ENCODE results near the gene KRTAP12-4. TPM values are rescaled to one million over a fixed set of nuclear protein-coding genes. Genes with fewer than 3 reads are reported as not detected.

Gene KRTAP12-4
- total and polyA plus RNA-seq, 2 donors from 2014 or later: not detected

DNA sequence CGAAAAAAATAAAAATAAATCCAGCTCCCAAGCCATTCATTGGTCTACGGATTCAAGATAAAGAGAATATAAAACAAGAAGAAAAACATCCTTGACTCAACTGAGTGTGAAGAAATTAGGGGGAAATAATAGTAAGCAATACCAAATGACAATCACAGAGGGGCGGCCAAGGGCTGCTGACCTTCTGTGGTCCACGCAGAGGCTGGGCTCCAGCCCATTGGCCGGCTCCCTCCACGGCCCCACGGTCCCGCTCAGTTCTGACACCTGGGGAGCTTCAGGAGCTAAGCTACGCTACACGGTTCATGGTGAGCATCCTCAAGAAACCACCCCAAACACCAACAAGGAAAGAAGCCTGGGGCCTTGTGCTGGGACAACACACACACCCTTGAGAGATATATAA lies 42.1 kb upstream of the KRTAP12-4 start:
- Histone ChIP-seq H3K36me3 (ENCODE audit: control insufficient read depth in 2 of 3, insufficient read depth in 3 of 3, low read length in 3 of 3) (no peaks in the 10 kb centered on the region), H3K4me1 (ENCODE audit: control insufficient read depth in 2 of 3, insufficient read depth in 2 of 3, low read depth in 1 of 3, low read length in 3 of 3) (no peaks in the 10 kb centered on the region), H3K9ac (ENCODE audit: low read length in 3 of 3) (no peak overlapping the region), H3K4me3 (ENCODE audit: low read length in 3 of 3) (no peak overlapping the region), H3K27ac (ENCODE audit: low read depth in 2 of 2, low read length in 2 of 2) (no peak overlapping the region), H3K9me3 (ENCODE audit: control insufficient read depth in 2 of 3, insufficient read depth in 1 of 3, low read length in 3 of 3) (peaks cover 0 to 10% (median 8%) of the 10 kb centered on the region in 3 donors), H3K27me3 (ENCODE audit: control insufficient read depth, insufficient read depth, low read length) (no peaks in the 10 kb centered on the region)
- intact Hi-C loops (cut with DNase I): no loop called here
- TF ChIP-seq, protein P1, sequence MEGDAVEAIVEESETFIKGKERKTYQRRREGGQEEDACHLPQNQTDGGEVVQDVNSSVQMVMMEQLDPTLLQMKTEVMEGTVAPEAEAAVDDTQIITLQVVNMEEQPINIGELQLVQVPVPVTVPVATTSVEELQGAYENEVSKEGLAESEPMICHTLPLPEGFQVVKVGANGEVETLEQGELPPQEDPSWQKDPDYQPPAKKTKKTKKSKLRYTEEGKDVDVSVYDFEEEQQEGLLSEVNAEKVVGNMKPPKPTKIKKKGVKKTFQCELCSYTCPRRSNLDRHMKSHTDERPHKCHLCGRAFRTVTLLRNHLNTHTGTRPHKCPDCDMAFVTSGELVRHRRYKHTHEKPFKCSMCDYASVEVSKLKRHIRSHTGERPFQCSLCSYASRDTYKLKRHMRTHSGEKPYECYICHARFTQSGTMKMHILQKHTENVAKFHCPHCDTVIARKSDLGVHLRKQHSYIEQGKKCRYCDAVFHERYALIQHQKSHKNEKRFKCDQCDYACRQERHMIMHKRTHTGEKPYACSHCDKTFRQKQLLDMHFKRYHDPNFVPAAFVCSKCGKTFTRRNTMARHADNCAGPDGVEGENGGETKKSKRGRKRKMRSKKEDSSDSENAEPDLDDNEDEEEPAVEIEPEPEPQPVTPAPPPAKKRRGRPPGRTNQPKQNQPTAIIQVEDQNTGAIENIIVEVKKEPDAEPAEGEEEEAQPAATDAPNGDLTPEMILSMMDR (IDR thresholded peaks at IDR 0.05; ENCODE audit: borderline replicate concordance, extremely low read depth, insufficient read depth): no peak
- no peak for FAIRE-seq
- no peak for DNase-seq

DNA sequence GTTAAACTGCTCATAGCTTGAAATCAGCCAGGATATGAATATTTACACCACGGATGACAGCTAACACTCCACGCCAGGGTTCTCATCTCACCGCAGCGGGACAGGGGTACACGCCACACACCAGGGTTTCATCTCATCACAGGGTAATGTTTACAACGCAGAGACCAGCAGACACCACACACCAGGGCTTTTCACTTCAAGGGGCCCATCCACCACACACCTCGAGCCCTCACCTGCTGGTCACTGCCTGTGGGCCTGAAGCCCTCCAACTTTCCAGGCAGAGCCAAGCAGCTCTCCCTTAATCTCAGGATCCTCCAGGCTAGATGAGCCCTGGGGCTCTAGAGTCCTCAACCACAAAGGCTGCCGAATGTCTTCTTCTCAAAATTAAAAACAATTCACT lies 41.2 kb upstream of the KRTAP12-4 start:
- FAIRE-seq (no peak), DNase-seq (peak in 1 of 5 donors; percentile 11)
- intact Hi-C loops (cut with DNase I): no loop called here

DNA sequence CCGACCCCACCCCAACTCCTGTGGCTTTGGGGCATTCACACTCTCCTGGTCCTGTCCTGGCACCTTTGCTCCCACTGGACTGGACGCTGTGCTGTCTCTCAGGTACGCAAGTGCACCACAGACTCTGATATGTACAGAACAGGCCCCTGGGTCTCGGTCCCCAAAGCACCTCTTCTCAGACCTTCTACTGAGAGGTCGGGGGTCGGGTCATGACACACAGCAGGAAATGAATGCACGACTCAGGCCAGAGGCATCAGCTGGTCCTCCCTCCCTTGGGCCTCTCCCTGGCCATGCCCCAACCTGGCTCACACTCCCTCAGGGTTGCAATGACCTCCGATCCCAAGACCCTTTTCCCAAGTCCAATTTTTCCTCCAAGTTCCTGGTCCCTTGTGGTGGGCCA lies 40.7 kb upstream of the KRTAP12-4 start:
- peak in 1 of 5 donors; percentile 51 for DNase-seq
- TF ChIP-seq, protein P1 (IDR thresholded peaks at IDR 0.05; ENCODE audit: borderline replicate concordance, extremely low read depth, insufficient read depth): no peak
- Histone ChIP-seq H3K4me1 (ENCODE audit: control insufficient read depth in 2 of 3, insufficient read depth in 2 of 3, low read depth in 1 of 3, low read length in 3 of 3) (no peaks in the 10 kb centered on the region), H3K4me3 (ENCODE audit: low read length in 3 of 3) (no peak overlapping the region), H3K27me3 (ENCODE audit: control insufficient read depth, insufficient read depth, low read length) (no peaks in the 10 kb centered on the region), H3K9me3 (ENCODE audit: control insufficient read depth in 2 of 3, insufficient read depth in 1 of 3, low read length in 3 of 3) (peaks cover 0 to 10% (median 8%) of the 10 kb centered on the region in 3 donors), H3K9ac (ENCODE audit: low read length in 3 of 3) (no peak overlapping the region), H3K27ac (ENCODE audit: low read depth in 2 of 2, low read length in 2 of 2) (no peak overlapping the region), H3K36me3 (ENCODE audit: control insufficient read depth in 2 of 3, insufficient read depth in 3 of 3, low read length in 3 of 3) (no peaks in the 10 kb centered on the region)
- FAIRE-seq: no peak
- intact Hi-C loops (cut with DNase I): no loop called here

More for the DNA sequence above, 41.2 kb upstream of the KRTAP12-4 start:
- no peaks in the 10 kb centered on the region for H3K27me3 ChIP-seq (ENCODE audit: control insufficient read depth, insufficient read depth, low read length)
- H3K36me3 ChIP-seq (ENCODE audit: control insufficient read depth in 2 of 3, insufficient read depth in 3 of 3, low read length in 3 of 3): no peaks in the 10 kb centered on the region
- H3K9me3 ChIP-seq (ENCODE audit: control insufficient read depth in 2 of 3, insufficient read depth in 1 of 3, low read length in 3 of 3): peaks cover 0 to 10% (median 8%) of the 10 kb centered on the region in 3 donors
- H3K27ac ChIP-seq (ENCODE audit: low read depth in 2 of 2, low read length in 2 of 2): no peak overlapping the region
- no peaks in the 10 kb centered on the region for H3K4me1 ChIP-seq (ENCODE audit: control insufficient read depth in 2 of 3, insufficient read depth in 2 of 3, low read depth in 1 of 3, low read length in 3 of 3)
- TF ChIP-seq, protein P1 (IDR thresholded peaks at IDR 0.05; ENCODE audit: borderline replicate concordance, extremely low read depth, insufficient read depth): no peak
- no peak overlapping the region for H3K4me3 ChIP-seq (ENCODE audit: low read length in 3 of 3)
- no peak overlapping the region for H3K9ac ChIP-seq (ENCODE audit: low read length in 3 of 3)

DNA sequence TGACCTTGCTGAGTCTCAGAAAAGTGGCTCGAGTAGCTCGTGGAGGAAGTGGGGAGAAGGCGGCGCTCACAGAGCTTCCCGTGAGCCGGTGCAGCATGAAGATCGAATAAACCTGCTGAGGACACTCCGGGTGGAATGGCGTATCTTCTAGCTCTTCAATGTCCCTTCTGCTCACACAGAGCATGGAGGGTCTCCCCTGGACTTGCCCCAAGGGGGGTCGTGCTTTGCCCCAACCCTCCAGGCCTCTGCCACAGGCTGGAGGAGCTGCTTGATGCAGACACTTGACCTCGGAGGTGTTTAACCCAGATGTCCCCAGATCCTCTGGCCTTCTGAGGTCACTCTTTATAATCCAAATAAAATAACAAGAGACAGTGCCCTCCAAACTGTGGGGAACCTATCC lies 40.3 kb upstream of the KRTAP12-4 start:
- H3K36me3 ChIP-seq (ENCODE audit: control insufficient read depth in 2 of 3, insufficient read depth in 3 of 3, low read length in 3 of 3): no peaks in the 10 kb centered on the region
- H3K9me3 ChIP-seq (ENCODE audit: control insufficient read depth in 2 of 3, insufficient read depth in 1 of 3, low read length in 3 of 3): peaks cover 0 to 10% (median 8%) of the 10 kb centered on the region in 3 donors
- no peak overlapping the region for H3K27ac ChIP-seq (ENCODE audit: low read depth in 2 of 2, low read length in 2 of 2)
- FAIRE-seq (no peak), DNase-seq (peak in 1 of 5 donors; percentile 29)
- H3K27me3 ChIP-seq (ENCODE audit: control insufficient read depth, insufficient read depth, low read length): no peaks in the 10 kb centered on the region
- no peak overlapping the region for H3K9ac ChIP-seq (ENCODE audit: low read length in 3 of 3)
- intact Hi-C loops (cut with DNase I): no loop called here
- TF ChIP-seq, protein P1 (IDR thresholded peaks at IDR 0.05; ENCODE audit: borderline replicate concordance, extremely low read depth, insufficient read depth): no peak
- H3K4me3 ChIP-seq (ENCODE audit: low read length in 3 of 3): no peak overlapping the region
- no peaks in the 10 kb centered on the region for H3K4me1 ChIP-seq (ENCODE audit: control insufficient read depth in 2 of 3, insufficient read depth in 2 of 3, low read depth in 1 of 3, low read length in 3 of 3)

Measured in kidney (tissue), 14 donors.